ENCODE data around the gene SLC4A8.

Gene SLC4A8

DNA sequence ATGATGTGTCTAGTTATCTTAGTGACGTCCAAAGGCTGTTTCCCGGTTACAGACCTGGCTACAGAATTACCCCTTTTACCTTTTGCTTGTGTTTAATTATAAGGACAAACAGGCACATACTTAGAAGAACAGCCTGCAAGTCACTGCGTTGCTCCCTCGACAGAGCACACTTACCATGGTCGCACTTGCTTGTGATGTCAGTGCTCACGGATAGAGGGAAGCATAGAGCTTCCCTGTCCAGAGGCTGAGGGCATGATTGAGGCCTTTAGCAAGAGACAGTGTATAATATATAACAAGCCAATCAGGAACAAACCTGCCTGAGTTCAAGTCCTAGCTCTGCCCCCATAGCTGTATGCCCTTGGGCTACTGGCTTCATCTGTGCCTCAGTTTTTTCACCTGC lies 93.2 kb downstream of the SLC4A8 start:
- no peak for ATAC-seq
- peaks cover 15% of the 10 kb centered on the region for H3K27me3 Mint-ChIP-seq
- H3K4me1 Mint-ChIP-seq: peaks cover 11% of the 10 kb centered on the region
- H3K4me3 Mint-ChIP-seq: no peak overlapping the region
- H3K27ac Mint-ChIP-seq: no peak overlapping the region
- no peaks in the 10 kb centered on the region for H3K9me3 Mint-ChIP-seq
- DNase-seq: no peak

GRCh38 chr12:51519755-51520154 lies 95.1 kb downstream of the SLC4A8 start:
- no peak overlapping the region for H3K4me3 Mint-ChIP-seq
- H3K9me3 Mint-ChIP-seq: no peaks in the 10 kb centered on the region
- H3K4me1 Mint-ChIP-seq: peaks cover 11% of the 10 kb centered on the region
- peaks cover 15% of the 10 kb centered on the region for H3K27me3 Mint-ChIP-seq
- H3K27ac Mint-ChIP-seq: peak overlapping the region in 1 of 2 donors; percentile 35
- DNase-seq (no peak), ATAC-seq (no peak)

- peaks cover 11% of the 10 kb centered on the region for H3K4me1 Mint-ChIP-seq
- ATAC-seq (no peak), DNase-seq (no peak)
These were observed 96.1 kb downstream of the SLC4A8 start for GRCh38 chr12:51520576-51521325.

GRCh38 chr12:51521554-51522276 lies 97.1 kb downstream of the SLC4A8 start:
- Mint-ChIP-seq H3K4me3 (no peak overlapping the region), H3K27me3 (peaks cover 15% of the 10 kb centered on the region), H3K27ac (no peak overlapping the region), H3K9me3 (no peaks in the 10 kb centered on the region), H3K4me1 (peaks cover 11% of the 10 kb centered on the region)
- no peak for ATAC-seq
- DNase-seq: no peak

More at GRCh38 chr12:51520576-51521325, 96.1 kb downstream of the SLC4A8 start:
- Mint-ChIP-seq H3K27me3 (peaks cover 15% of the 10 kb centered on the region), H3K9me3 (no peaks in the 10 kb centered on the region), H3K4me3 (no peak overlapping the region), H3K27ac (peak overlapping the region in 1 of 2 donors; percentile 78)

- H3K27me3 Mint-ChIP-seq: peaks cover 15% of the 10 kb centered on the region
- no peak overlapping the region for H3K4me3 Mint-ChIP-seq
- DNase-seq: no peak
- ATAC-seq: no peak
- no peaks in the 10 kb centered on the region for H3K9me3 Mint-ChIP-seq
- peaks cover 11% of the 10 kb centered on the region for H3K4me1 Mint-ChIP-seq
- no peak overlapping the region for H3K27ac Mint-ChIP-seq
These were observed 98.1 kb downstream of the SLC4A8 start for GRCh38 chr12:51522696-51523095.

- no peak overlapping the region for H3K4me3 Mint-ChIP-seq
- no peak for DNase-seq
- peaks cover 6% of the 10 kb centered on the region for H3K4me1 Mint-ChIP-seq
- H3K27me3 Mint-ChIP-seq: peaks cover 15% of the 10 kb centered on the region
- no peak for ATAC-seq
- H3K27ac Mint-ChIP-seq: peak overlapping the region in 1 of 2 donors; percentile 72
- no peaks in the 10 kb centered on the region for H3K9me3 Mint-ChIP-seq
These were observed 99.8 kb downstream of the SLC4A8 start for GRCh38 chr12:51524386-51524901.

DNA sequence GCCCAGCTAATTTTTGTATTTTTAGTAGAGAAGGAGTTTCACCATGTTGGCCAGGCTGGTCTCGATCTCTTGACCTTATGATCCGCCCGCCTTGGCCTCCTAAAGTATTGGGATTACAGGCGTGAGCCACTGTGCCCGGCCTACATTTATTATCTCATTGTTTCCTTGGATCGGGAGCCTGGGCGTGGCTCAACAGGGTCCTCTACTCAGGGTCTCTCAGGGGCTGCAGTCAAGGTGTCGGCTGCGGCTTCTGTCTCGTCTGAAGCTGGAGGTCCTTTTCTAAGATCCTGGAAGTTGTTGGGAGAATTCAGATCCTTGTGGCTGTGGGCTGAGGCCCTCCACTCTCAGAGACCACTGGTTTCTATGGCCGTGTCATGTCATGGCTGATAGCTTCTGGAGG lies 100.9 kb downstream of the SLC4A8 start:
- no peak for ATAC-seq
- H3K4me1 Mint-ChIP-seq: peaks cover 3% of the 10 kb centered on the region
- peak overlapping the region in 1 of 2 donors; percentile 44 for H3K27ac Mint-ChIP-seq
- H3K4me3 Mint-ChIP-seq: no peak overlapping the region
- no peak for DNase-seq
- peaks cover 12% of the 10 kb centered on the region for H3K27me3 Mint-ChIP-seq
- H3K9me3 Mint-ChIP-seq: no peaks in the 10 kb centered on the region

GRCh38 chr12:51527966-51528365 lies 103.3 kb downstream of the SLC4A8 start:
- Mint-ChIP-seq H3K4me1 (peaks cover 8% of the 10 kb centered on the region), H3K4me3 (no peak overlapping the region), H3K9me3 (no peaks in the 10 kb centered on the region), H3K27me3 (peaks cover 26% of the 10 kb centered on the region), H3K27ac (peak overlapping the region in 1 of 2 donors; percentile 50)
- ATAC-seq (no peak), DNase-seq (no peak)

GRCh38 chr12:51528852-51529650 lies 104.4 kb downstream of the SLC4A8 start:
- DNase-seq (no peak), ATAC-seq (no peak)
- Mint-ChIP-seq H3K4me1 (peaks cover 8% of the 10 kb centered on the region), H3K27me3 (peaks cover 26% of the 10 kb centered on the region), H3K9me3 (no peaks in the 10 kb centered on the region), H3K4me3 (no peak overlapping the region), H3K27ac (no peak overlapping the region)

GRCh38 chr12:51529651-51529970 lies 105.0 kb downstream of the SLC4A8 start:
- DNase-seq (no peak), ATAC-seq (no peak)
- Mint-ChIP-seq H3K4me3 (no peak overlapping the region), H3K27ac (no peak overlapping the region), H3K9me3 (no peaks in the 10 kb centered on the region), H3K27me3 (peaks cover 26% of the 10 kb centered on the region), H3K4me1 (peaks cover 8% of the 10 kb centered on the region)

DNA sequence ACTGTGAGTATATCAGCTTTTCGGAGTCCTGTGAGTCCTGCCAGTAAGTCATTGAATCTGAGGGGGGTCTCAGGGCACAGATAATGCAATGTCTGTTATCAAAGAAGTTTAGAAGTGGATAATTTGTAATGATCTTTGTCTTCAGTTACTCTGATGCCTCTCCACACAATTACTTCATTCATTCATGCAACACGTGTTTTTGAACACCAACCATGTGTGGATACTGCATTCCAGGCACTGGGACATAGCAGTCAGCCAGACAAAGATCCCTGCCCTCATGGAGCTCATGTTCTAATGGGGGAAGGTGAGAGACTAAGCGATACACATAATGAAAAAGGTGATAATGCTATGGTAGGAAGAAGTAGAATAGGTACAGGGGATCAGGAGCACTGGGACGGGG lies 105.6 kb downstream of the SLC4A8 start:
- no peak overlapping the region for H3K27ac Mint-ChIP-seq
- no peak for DNase-seq
- H3K9me3 Mint-ChIP-seq: no peaks in the 10 kb centered on the region
- no peak for ATAC-seq
- peaks cover 8% of the 10 kb centered on the region for H3K4me1 Mint-ChIP-seq
- peaks cover 26% of the 10 kb centered on the region for H3K27me3 Mint-ChIP-seq
- H3K4me3 Mint-ChIP-seq: no peak overlapping the region

GRCh38 chr12:51531284-51531977 lies 106.8 kb downstream of the SLC4A8 start:
- ATAC-seq: no peak
- peaks cover 8% of the 10 kb centered on the region for H3K4me1 Mint-ChIP-seq
- no peak overlapping the region for H3K4me3 Mint-ChIP-seq
- DNase-seq: no peak
- peak overlapping the region in 1 of 2 donors; percentile 49 for H3K27ac Mint-ChIP-seq
- peaks cover 26% of the 10 kb centered on the region for H3K27me3 Mint-ChIP-seq
- no peaks in the 10 kb centered on the region for H3K9me3 Mint-ChIP-seq

DNA sequence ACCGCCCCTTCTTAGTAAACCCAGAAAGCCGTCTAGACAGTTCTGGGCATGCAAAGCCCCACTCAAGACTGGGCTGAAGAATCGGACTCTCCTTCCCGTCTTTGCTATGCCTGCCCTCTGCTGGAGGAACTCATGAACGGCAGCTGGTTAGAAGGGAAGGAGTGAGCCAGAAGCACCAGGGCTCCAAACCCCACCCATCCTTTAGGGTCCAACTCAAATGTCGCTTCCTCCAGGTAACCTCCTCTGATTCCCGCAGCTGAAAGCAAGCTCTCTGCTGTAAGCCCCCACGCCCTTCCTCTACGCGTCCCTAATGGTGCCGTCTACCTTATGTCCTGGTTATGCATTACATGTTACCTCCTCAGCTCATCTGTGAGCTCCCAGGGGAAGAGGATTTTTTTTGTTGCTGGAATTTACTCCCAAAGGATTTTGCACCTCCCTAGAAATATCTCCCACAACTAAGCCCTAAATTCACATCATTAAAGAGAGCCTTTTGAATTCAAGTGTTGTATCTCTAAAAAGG lies 107.4 kb downstream of the SLC4A8 start:
- ATAC-seq (peak; percentile 94), DNase-seq (peak; percentile 76 to 80)
- Mint-ChIP-seq H3K9me3 (no peaks in the 10 kb centered on the region), H3K27ac (peak overlapping the region in 1 of 2 donors; percentile 49), H3K27me3 (peaks cover 26% of the 10 kb centered on the region), H3K4me3 (no peak overlapping the region), H3K4me1 (peaks cover 8% of the 10 kb centered on the region)

GRCh38 chr12:51533799-51534198 lies 109.2 kb downstream of the SLC4A8 start:
- no peak overlapping the region for H3K4me3 Mint-ChIP-seq
- no peak for DNase-seq
- peaks cover 8% of the 10 kb centered on the region for H3K4me1 Mint-ChIP-seq
- peaks cover 26% of the 10 kb centered on the region for H3K27me3 Mint-ChIP-seq
- H3K27ac Mint-ChIP-seq: no peak overlapping the region
- H3K9me3 Mint-ChIP-seq: no peaks in the 10 kb centered on the region
- no peak for ATAC-seq
